Measurements from ENCODE around the gene HSPA4. TPM values are rescaled to one million over a fixed set of nuclear protein-coding genes. Genes with fewer than 3 reads are reported as not detected.

HSPA4 gene
- total RNA-seq, 1 experiment from 2014 or later: 337 TPM

- H3K4me1 ChIP-seq (ENCODE audit: insufficient read depth, low read length, poor library complexity, severe bottlenecking): no peaks in the 10 kb centered on the region
- BruUV-seq (replicated peaks): no TSS peak
- ChIA-PET POLR2A (ENCODE audit: low non-redundant PET) (no interaction called here), CTCF (no interaction called here)
- H3K27ac ChIP-seq (ENCODE audit: low read depth, low read length, poor library complexity, severe bottlenecking): no peak overlapping the region
- H3K9me3 ChIP-seq (ENCODE audit: low read depth, low read length, poor library complexity, severe bottlenecking): no peaks in the 10 kb centered on the region
- H3K4me3 ChIP-seq (ENCODE audit: low read depth, low read length, poor library complexity, severe bottlenecking): no peak overlapping the region
- intact Hi-C loops (cut with micrococcal nuclease; ENCODE audit: unreplicated experiment): no loop called here
- DNase-seq (ENCODE audit: low spot score): no peak
- H3K27me3 ChIP-seq (replicated peaks; ENCODE audit: insufficient read depth, low read depth, low read length, poor library complexity): no peaks in the 10 kb centered on the region
- no peaks in the 10 kb centered on the region for H3K36me3 ChIP-seq (ENCODE audit: insufficient read depth, low read length, poor library complexity, severe bottlenecking)
- TF ChIP-seq EZH2 (IDR thresholded peaks at IDR 0.05; ENCODE audit: borderline replicate concordance, low read depth, low read length, poor library complexity, severe bottlenecking): no peak
- TF ChIP-seq, protein P1, sequence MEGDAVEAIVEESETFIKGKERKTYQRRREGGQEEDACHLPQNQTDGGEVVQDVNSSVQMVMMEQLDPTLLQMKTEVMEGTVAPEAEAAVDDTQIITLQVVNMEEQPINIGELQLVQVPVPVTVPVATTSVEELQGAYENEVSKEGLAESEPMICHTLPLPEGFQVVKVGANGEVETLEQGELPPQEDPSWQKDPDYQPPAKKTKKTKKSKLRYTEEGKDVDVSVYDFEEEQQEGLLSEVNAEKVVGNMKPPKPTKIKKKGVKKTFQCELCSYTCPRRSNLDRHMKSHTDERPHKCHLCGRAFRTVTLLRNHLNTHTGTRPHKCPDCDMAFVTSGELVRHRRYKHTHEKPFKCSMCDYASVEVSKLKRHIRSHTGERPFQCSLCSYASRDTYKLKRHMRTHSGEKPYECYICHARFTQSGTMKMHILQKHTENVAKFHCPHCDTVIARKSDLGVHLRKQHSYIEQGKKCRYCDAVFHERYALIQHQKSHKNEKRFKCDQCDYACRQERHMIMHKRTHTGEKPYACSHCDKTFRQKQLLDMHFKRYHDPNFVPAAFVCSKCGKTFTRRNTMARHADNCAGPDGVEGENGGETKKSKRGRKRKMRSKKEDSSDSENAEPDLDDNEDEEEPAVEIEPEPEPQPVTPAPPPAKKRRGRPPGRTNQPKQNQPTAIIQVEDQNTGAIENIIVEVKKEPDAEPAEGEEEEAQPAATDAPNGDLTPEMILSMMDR (conservative IDR thresholded peaks at IDR 0.05; ENCODE audit: low read depth, low read length): no peak
These were observed 21.3 kb upstream of the HSPA4 start for GRCh38 chr5:133030343-133031005.

GRCh38 chr5:133032852-133033742 is 18.7 kb upstream of the HSPA4 start:
- Histone ChIP-seq H3K9me3 (ENCODE audit: low read depth, low read length, poor library complexity, severe bottlenecking) (no peaks in the 10 kb centered on the region), H3K4me1 (ENCODE audit: insufficient read depth, low read length, poor library complexity, severe bottlenecking) (no peaks in the 10 kb centered on the region), H3K36me3 (ENCODE audit: insufficient read depth, low read length, poor library complexity, severe bottlenecking) (no peaks in the 10 kb centered on the region), H3K4me3 (ENCODE audit: low read depth, low read length, poor library complexity, severe bottlenecking) (no peak overlapping the region), H3K27me3 (replicated peaks; ENCODE audit: insufficient read depth, low read depth, low read length, poor library complexity) (no peaks in the 10 kb centered on the region), H3K27ac (ENCODE audit: low read depth, low read length, poor library complexity, severe bottlenecking) (no peak overlapping the region)
- ChIA-PET POLR2A (ENCODE audit: low non-redundant PET) (no interaction called here), CTCF (no interaction called here)
- no peak for DNase-seq (ENCODE audit: low spot score)
- no TSS peak for BruUV-seq (replicated peaks)
- no peak for TF ChIP-seq EZH2 (IDR thresholded peaks at IDR 0.05; ENCODE audit: borderline replicate concordance, low read depth, low read length, poor library complexity, severe bottlenecking)
- TF ChIP-seq, protein P1 (conservative IDR thresholded peaks at IDR 0.05; ENCODE audit: low read depth, low read length): no peak
- intact Hi-C loops (cut with micrococcal nuclease; ENCODE audit: unreplicated experiment): no loop called here

- Histone ChIP-seq H3K36me3 (ENCODE audit: insufficient read depth, low read length, poor library complexity, severe bottlenecking) (no peaks in the 10 kb centered on the region), H3K4me3 (ENCODE audit: low read depth, low read length, poor library complexity, severe bottlenecking) (no peak overlapping the region), H3K4me1 (ENCODE audit: insufficient read depth, low read length, poor library complexity, severe bottlenecking) (no peaks in the 10 kb centered on the region), H3K27me3 (replicated peaks; ENCODE audit: insufficient read depth, low read depth, low read length, poor library complexity) (no peaks in the 10 kb centered on the region), H3K9me3 (ENCODE audit: low read depth, low read length, poor library complexity, severe bottlenecking) (no peaks in the 10 kb centered on the region), H3K27ac (ENCODE audit: low read depth, low read length, poor library complexity, severe bottlenecking) (no peak overlapping the region)
- CTCF ChIA-PET: no interaction called here
- TF ChIP-seq EZH2 (IDR thresholded peaks at IDR 0.05; ENCODE audit: borderline replicate concordance, low read depth, low read length, poor library complexity, severe bottlenecking): no peak
- TF ChIP-seq, protein P1 (conservative IDR thresholded peaks at IDR 0.05; ENCODE audit: low read depth, low read length): no peak
- BruUV-seq (replicated peaks): no TSS peak
- POLR2A ChIA-PET (ENCODE audit: low non-redundant PET): no interaction called here
- no peak for DNase-seq (ENCODE audit: low spot score)
- intact Hi-C loops (cut with micrococcal nuclease; ENCODE audit: unreplicated experiment): no loop called here
These were observed 17.7 kb upstream of the HSPA4 start for GRCh38 chr5:133034064-133034463.

All from A673 (cell line).